HEK293 (cell line): ENCODE data around the gene CXCL8.
A peak's percentile ranks its signal among the peaks of the same experiment; 100 is the strongest.

Experiments
- CTCF ChIA-PET: fragments of 350-600 bp; formaldehyde crosslinking; extraction: SDS; loops from one replicate; lab custom pipeline; 2021; ENCODE audit warnings: antibody characterized with exemption; lab: Yijun Ruan, JAX
- POLR2A ChIA-PET: fragments of 300-600 bp; formaldehyde crosslinking; extraction: SDS; loops from one replicate; lab custom pipeline; 2020; ENCODE audit warnings: antibody characterized with exemption, inconsistent platforms; lab: Yijun Ruan, JAX
- H3K27ac ChIP-seq: fragments of 200-500 bp; sonication (Bioruptor generic); 2 replicates; pipeline ENCODE4 v1.5.1; 2014; ENCODE audit warnings: low read depth, low read length, control low read depth, inconsistent platforms; ENCODE audit errors: extremely low read depth
- H3K36me3 ChIP-seq, 2 experiments: fragments of 200-500 bp in 1 of 2; sonication (Bioruptor generic) in 1 of 2; 1 replicate in 1 of 2; 2 replicates in 1 of 2; pipeline ENCODE4 v1.5.1; 2014 to 2017; ENCODE audit warnings: inconsistent platforms in 2 of 2, low read length in 2 of 2; ENCODE audit not compliant: control insufficient read depth in 2 of 2, insufficient read depth in 1 of 2
- H3K4me1 ChIP-seq: fragments of 200-500 bp; sonication (Bioruptor generic); 2 replicates; pipeline ENCODE4 v1.5.1; 2014; ENCODE audit warnings: mild to moderate bottlenecking, low read length, inconsistent platforms; ENCODE audit not compliant: control insufficient read depth, insufficient read depth
- H3K4me3 ChIP-seq: 2 replicates; pipeline ENCODE4 v1.5.1; 2011; ENCODE audit warnings: low read depth, mild to moderate bottlenecking, control low read depth, low read length, moderate library complexity
- H3K9me3 ChIP-seq: fragments of 200-500 bp; sonication (Bioruptor generic); 2 replicates; pipeline ENCODE4 v1.5.1; 2014; ENCODE audit warnings: low read depth, low read length, inconsistent platforms; ENCODE audit not compliant: control insufficient read depth, insufficient read depth
- BCL11B ChIP-seq: fragments of 450-650 bp; formaldehyde crosslinking; IDR thresholded peaks from 2 replicates; pipeline ENCODE4 v1.5.1; 2016; ENCODE audit warnings: low read depth, missing biosample characterization, missing genetic modification characterization
- GLIS1 ChIP-seq: fragments of 450-650 bp; formaldehyde crosslinking; IDR thresholded peaks from 2 replicates; pipeline ENCODE4 v1.5.1; 2016; ENCODE audit warnings: missing biosample characterization, missing genetic modification characterization
- HIC1 ChIP-seq: fragments of 450-650 bp; formaldehyde crosslinking; IDR thresholded peaks from 2 replicates; pipeline ENCODE4 v1.5.1; 2016; ENCODE audit warnings: missing biosample characterization, missing genetic modification characterization
- OSR2 ChIP-seq: fragments of 450-650 bp; formaldehyde crosslinking; IDR thresholded peaks from 2 replicates; pipeline ENCODE4 v1.5.1; 2016; ENCODE audit warnings: missing biosample characterization, missing genetic modification characterization
- PATZ1 ChIP-seq: fragments of 450-650 bp; formaldehyde crosslinking; IDR thresholded peaks from 2 replicates; pipeline ENCODE4 v1.5.1; 2016; ENCODE audit warnings: missing biosample characterization, missing genetic modification characterization
- SCRT1 ChIP-seq: fragments of 450-650 bp; formaldehyde crosslinking; IDR thresholded peaks from 2 replicates; pipeline ENCODE4 v1.5.1; 2016; ENCODE audit warnings: missing biosample characterization, missing genetic modification characterization, borderline replicate concordance
- SCRT2 ChIP-seq: fragments of 450-650 bp; formaldehyde crosslinking; IDR thresholded peaks from 2 replicates; pipeline ENCODE4 v1.5.1; 2016; ENCODE audit warnings: missing biosample characterization, missing genetic modification characterization
- SETDB1 ChIP-seq: IDR thresholded peaks from one replicate; pipeline ENCODE4 v1.6.1; 2017; ENCODE audit warnings: mild to moderate bottlenecking, low read length, moderate library complexity, mixed read lengths; ENCODE audit not compliant: insufficient read length
- ZBTB17 ChIP-seq: fragments of 450-650 bp; formaldehyde crosslinking; IDR thresholded peaks from 2 replicates; pipeline ENCODE4 v1.5.1; 2016; ENCODE audit warnings: missing biosample characterization, missing genetic modification characterization
- ZBTB20 ChIP-seq: fragments of 450-650 bp; formaldehyde crosslinking; IDR thresholded peaks from 2 replicates; pipeline ENCODE4 v1.5.1; 2016; ENCODE audit warnings: missing biosample characterization, missing genetic modification characterization
- ZBTB48 ChIP-seq: fragments of 450-650 bp; formaldehyde crosslinking; IDR thresholded peaks from 2 replicates; pipeline ENCODE4 v1.5.1; 2016; ENCODE audit warnings: missing biosample characterization, missing genetic modification characterization
- ZNF10 ChIP-seq: fragments of 450-650 bp; formaldehyde crosslinking; IDR thresholded peaks from 2 replicates; pipeline ENCODE4 v1.5.1; 2017; ENCODE audit warnings: missing biosample characterization, missing genetic modification characterization
- ZNF140 ChIP-seq: fragments of 450-650 bp; formaldehyde crosslinking; IDR thresholded peaks from 2 replicates; pipeline ENCODE4 v1.5.1; 2016; ENCODE audit warnings: missing biosample characterization, missing genetic modification characterization
- ZNF169 ChIP-seq: fragments of 450-650 bp; formaldehyde crosslinking; IDR thresholded peaks from 2 replicates; pipeline ENCODE4 v1.5.1; 2016; ENCODE audit warnings: missing biosample characterization, missing genetic modification characterization
- ZNF174 ChIP-seq: fragments of 450-650 bp; formaldehyde crosslinking; IDR thresholded peaks from 2 replicates; pipeline ENCODE4 v1.5.0; 2017; ENCODE audit warnings: missing biosample characterization, mild to moderate bottlenecking, missing genetic modification characterization
- ZNF211 ChIP-seq: fragments of 450-650 bp; formaldehyde crosslinking; IDR thresholded peaks from 2 replicates; pipeline ENCODE4 v1.5.1; 2016; ENCODE audit warnings: low read depth, missing biosample characterization, missing genetic modification characterization
- ZNF248 ChIP-seq: fragments of 450-650 bp; formaldehyde crosslinking; IDR thresholded peaks from 2 replicates; pipeline ENCODE4 v1.5.1; 2017; ENCODE audit warnings: missing biosample characterization, missing genetic modification characterization
- ZNF266 ChIP-seq: fragments of 450-650 bp; formaldehyde crosslinking; IDR thresholded peaks from 2 replicates; pipeline ENCODE4 v1.5.1; 2016; ENCODE audit warnings: missing biosample characterization, missing genetic modification characterization, low read depth
- ZNF324 ChIP-seq: fragments of 450-650 bp; formaldehyde crosslinking; IDR thresholded peaks from 2 replicates; pipeline ENCODE4 v1.5.1; 2016; ENCODE audit warnings: missing biosample characterization, missing genetic modification characterization
- ZNF426 ChIP-seq: fragments of 450-650 bp; formaldehyde crosslinking; IDR thresholded peaks from 2 replicates; pipeline ENCODE4 v1.5.1; 2017; ENCODE audit warnings: missing biosample characterization, missing genetic modification characterization, mild to moderate bottlenecking, inconsistent platforms, moderate library complexity
- ZNF580 ChIP-seq: fragments of 450-650 bp; formaldehyde crosslinking; IDR thresholded peaks from 2 replicates; pipeline ENCODE4 v1.5.1; 2016; ENCODE audit warnings: missing biosample characterization, missing genetic modification characterization
- ZNF660 ChIP-seq: fragments of 450-650 bp; IDR thresholded peaks from 2 replicates; pipeline ENCODE4 v1.5.1; 2018; ENCODE audit warnings: missing biosample characterization, mild to moderate bottlenecking, missing genetic modification characterization
- ZNF692 ChIP-seq: fragments of 450-650 bp; formaldehyde crosslinking; IDR thresholded peaks from 2 replicates; pipeline ENCODE4 v1.5.1; 2016; ENCODE audit warnings: missing biosample characterization, missing genetic modification characterization
- ZNF777 ChIP-seq: fragments of 450-650 bp; formaldehyde crosslinking; IDR thresholded peaks from 2 replicates; pipeline ENCODE4 v1.5.1; 2017; ENCODE audit warnings: missing biosample characterization, missing genetic modification characterization, borderline replicate concordance
- ZNF792 ChIP-seq: fragments of 450-650 bp; formaldehyde crosslinking; IDR thresholded peaks from 2 replicates; pipeline ENCODE4 v1.5.1; 2016; ENCODE audit warnings: missing biosample characterization, missing genetic modification characterization
- ZSCAN30 ChIP-seq: fragments of 450-650 bp; IDR thresholded peaks from 2 replicates; pipeline ENCODE4 v1.5.1; 2018; ENCODE audit warnings: missing biosample characterization, mild to moderate bottlenecking, missing genetic modification characterization, moderate library complexity

CXCL8 gene

GRCh38 chr4:73752424-73752823 is 12.1 kb downstream of the CXCL8 start:
- no peaks in the 10 kb centered on the region for H3K36me3 ChIP-seq
- no peak overlapping the region for H3K27ac ChIP-seq
- no peak overlapping the region for H3K4me3 ChIP-seq
- no peaks in the 10 kb centered on the region for H3K4me1 ChIP-seq
- ChIA-PET CTCF (no interaction called here), POLR2A (no interaction called here)
- no peaks in the 10 kb centered on the region for H3K9me3 ChIP-seq
- TF ChIP-seq ZNF10 (peak; percentile 51; the same call in 1 of the 2 replicates), ZNF692 (tag by site-specific recombination) (no peak)
- TF ChIP-seq, all 188 proteins: peak for 1

- Histone ChIP-seq H3K4me3 (no peak overlapping the region), H3K4me1 (no peaks in the 10 kb centered on the region), H3K27ac (no peak overlapping the region), H3K36me3 (no peaks in the 10 kb centered on the region), H3K9me3 (no peaks in the 10 kb centered on the region)
- TF ChIP-seq BCL11B (tag by site-specific recombination) (no peak), ZNF140 (tag by site-specific recombination) (no peak), ZNF792 (no peak), ZNF211 (no peak), ZNF660 (tag by site-specific recombination) (no peak), ZNF248 (tag by site-specific recombination) (no peak), ZNF266 (tag by site-specific recombination) (no peak), OSR2 (tag by site-specific recombination) (no peak), ZNF426 (tag by site-specific recombination) (no peak), ZNF174 (no peak), GLIS1 (tag by site-specific recombination) (no peak), ZNF324 (no peak), ZNF169 (tag by site-specific recombination) (no peak)
- CTCF ChIA-PET, result interaction anchor here (0.6 kb wide), 1 partner anchor 70 kb away, joined by 3 read pairs; no protein-coding TSS in a partner anchor
- POLR2A ChIA-PET, result no interaction called here
Observed at GRCh38 chr4:73753215-73753614, 12.8 kb downstream of the CXCL8 start.

GRCh38 chr4:73754934-73755333 is 14.6 kb downstream of the CXCL8 start:
- ChIA-PET CTCF (no interaction called here), POLR2A (no interaction called here)
- no peaks in the 10 kb centered on the region for H3K9me3 ChIP-seq
- TF ChIP-seq ZBTB17 (tag by site-specific recombination), result no peak
- no peak for TF ChIP-seq ZBTB48 (tag by site-specific recombination)
- TF ChIP-seq ZSCAN30 (tag by site-specific recombination), result no peak
- no peak for TF ChIP-seq SCRT2
- no peak for TF ChIP-seq ZNF777 (tag by site-specific recombination)
- H3K4me1 ChIP-seq, result no peaks in the 10 kb centered on the region
- H3K36me3 ChIP-seq, result no peaks in the 10 kb centered on the region
- no peak overlapping the region for H3K27ac ChIP-seq
- no peak overlapping the region for H3K4me3 ChIP-seq

GRCh38 chr4:73759357-73759756 is 19.0 kb downstream of the CXCL8 start:
- Histone ChIP-seq H3K36me3 (no peaks in the 10 kb centered on the region), H3K9me3 (no peaks in the 10 kb centered on the region), H3K4me1 (no peaks in the 10 kb centered on the region), H3K27ac (no peak overlapping the region), H3K4me3 (no peak overlapping the region)
- CTCF ChIA-PET, result no interaction called here
- POLR2A ChIA-PET, result no interaction called here
- no peak for TF ChIP-seq ZBTB20
- TF ChIP-seq SETDB1, result no peak
- TF ChIP-seq SCRT1 (tag by site-specific recombination), result no peak
- TF ChIP-seq ZNF580 (tag by site-specific recombination), result no peak
- no peak for TF ChIP-seq PATZ1 (tag by site-specific recombination)
- no peak for TF ChIP-seq HIC1 (tag by site-specific recombination)
- TF ChIP-seq ZNF140 (tag by site-specific recombination), result no peak
